Stimulated activated CD4-positive, alpha-beta T cell treated with anti-CD3 and anti-CD28 coated beads, Interleukin-4, amount 100 ng/mL, for 24 hours (primary cell): ENCODE measurements around the gene CACNA1E.

Experiments
- DNase-seq: peaks from one replicate; pipeline ENCODE4 v3.0.0-alpha.2; 2020

The CACNA1E gene

GRCh38 chr1:181714428-181714827 is 231.1 kb downstream of the CACNA1E start:
- no peak for DNase-seq

GRCh38 chr1:181718034-181718433 is 234.7 kb downstream of the CACNA1E start:
- DNase-seq, result no peak

DNA sequence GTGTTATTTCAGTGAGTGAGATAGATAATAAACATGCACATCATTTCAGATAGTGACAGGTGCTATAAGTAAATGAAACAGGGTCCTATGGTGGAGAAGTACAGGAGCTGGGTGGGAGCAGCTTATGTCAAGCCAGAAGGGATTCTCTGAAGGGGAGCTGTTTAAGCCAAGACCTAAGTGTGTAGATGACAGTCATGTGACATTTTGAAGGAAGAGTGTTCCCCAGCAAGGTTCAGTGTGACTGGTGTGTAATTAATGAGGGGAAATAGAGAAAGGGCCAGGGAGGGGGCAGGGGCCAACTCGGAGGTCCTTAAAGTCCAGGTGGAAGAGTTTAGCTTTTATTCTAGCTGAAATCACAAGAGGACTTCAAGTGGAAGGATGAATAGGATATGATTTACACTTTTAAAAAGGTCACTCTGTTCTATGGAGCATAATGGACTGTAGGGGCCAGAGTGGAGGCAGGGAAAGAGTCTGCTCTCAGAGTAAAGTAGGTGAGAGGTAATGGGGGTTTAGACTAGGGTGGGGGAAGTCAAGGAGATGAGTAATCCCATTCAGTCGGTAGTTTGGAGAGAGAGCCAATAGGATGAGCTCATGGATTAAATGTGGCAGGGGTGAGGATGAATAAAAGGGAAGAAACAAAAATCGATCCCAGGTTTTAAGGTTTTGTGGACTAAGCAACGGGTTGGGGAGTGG is 243.1 kb downstream of the CACNA1E start:
- no peak for DNase-seq

DNA sequence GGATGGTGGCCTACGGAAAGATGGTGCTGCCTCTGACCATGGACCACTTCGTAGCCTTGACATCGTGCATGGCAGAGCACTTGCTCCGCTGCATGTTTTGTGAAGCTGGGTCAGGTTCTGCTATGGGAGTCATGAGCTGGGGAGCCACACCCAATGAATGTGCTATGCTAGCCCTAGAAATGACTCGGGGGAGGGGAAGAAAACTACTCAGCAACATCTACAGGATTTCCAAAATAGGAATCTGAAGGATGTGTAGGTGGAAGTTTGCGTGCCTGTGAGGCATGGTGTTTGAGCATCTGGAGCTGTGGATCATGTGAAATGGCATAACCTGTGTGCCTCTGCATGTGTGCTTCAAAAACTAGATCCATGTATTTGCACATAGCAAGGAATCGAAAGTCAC is 247.3 kb downstream of the CACNA1E start:
- no peak for DNase-seq

GRCh38 chr1:181732218-181732990 is 249.1 kb downstream of the CACNA1E start:
- DNase-seq, result no peak

DNA sequence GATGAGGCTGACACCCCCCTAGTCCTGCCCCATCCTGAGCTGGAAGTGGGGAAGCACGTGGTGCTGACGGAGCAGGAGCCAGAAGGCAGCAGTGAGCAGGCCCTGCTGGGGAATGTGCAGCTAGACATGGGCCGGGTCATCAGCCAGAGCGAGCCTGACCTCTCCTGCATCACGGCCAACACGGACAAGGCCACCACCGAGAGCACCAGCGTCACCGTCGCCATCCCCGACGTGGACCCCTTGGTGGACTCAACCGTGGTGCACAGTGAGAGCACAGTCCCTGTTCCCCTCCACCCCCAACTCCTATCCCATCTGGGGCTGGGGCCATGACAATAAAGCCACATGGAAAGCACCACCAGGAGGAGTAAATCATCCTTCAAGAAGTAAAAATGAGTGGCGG is 250.2 kb downstream of the CACNA1E start:
- no peak for DNase-seq

GRCh38 chr1:181737056-181737455 is 253.7 kb downstream of the CACNA1E start:
- DNase-seq, result no peak

GRCh38 chr1:181739214-181739613 is 255.9 kb downstream of the CACNA1E start:
- DNase-seq, result no peak

DNA sequence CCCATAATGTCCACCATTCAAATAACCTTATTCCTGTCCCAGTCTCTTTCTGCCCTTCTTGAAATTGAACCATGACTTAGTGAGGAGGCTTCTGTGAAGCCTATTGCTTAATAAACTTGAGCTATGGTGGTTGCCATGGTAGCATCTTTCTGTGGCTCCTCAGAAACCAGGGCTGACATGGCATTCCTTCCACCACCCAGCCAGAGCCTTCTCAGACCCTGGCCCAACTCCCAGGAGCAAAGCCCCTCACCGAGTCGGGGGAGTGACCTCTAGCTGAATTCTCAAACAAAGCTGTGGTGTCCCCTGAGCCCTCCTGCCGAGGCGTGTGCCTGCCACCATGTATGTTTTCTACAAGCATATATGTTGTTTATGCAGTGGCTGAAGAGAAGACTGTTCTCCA is 259.1 kb downstream of the CACNA1E start:
- no peak for DNase-seq

DNA sequence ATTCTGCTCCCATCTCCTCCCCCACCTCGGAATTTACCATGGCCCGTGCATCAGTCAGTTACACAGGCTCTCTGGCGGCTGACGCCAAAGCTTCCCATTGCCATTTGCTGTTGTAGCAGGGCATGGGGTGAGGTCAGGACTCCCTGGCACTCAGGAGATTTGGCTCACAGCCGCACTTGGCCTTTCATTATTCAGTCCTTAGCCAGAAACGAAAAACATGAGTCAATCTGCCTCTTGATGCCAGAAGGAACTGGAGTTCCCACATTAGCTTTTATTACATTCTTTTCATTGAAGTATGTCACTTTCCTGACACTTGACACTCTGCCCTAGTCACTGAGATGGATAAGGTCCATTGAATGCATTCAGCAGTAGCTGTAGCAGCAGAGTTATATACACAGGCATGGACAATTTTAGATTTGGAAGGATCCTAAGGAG is 260.6 kb downstream of the CACNA1E start:
- no peak for DNase-seq

- DNase-seq, result no peak
Measured at GRCh38 chr1:181746224-181746623, 262.9 kb downstream of the CACNA1E start.

GRCh38 chr1:181748013-181748412 is 264.7 kb downstream of the CACNA1E start:
- DNase-seq, result no peak

- no peak for DNase-seq
Measured at GRCh38 chr1:181754103-181754502, 270.8 kb downstream of the CACNA1E start.

DNA sequence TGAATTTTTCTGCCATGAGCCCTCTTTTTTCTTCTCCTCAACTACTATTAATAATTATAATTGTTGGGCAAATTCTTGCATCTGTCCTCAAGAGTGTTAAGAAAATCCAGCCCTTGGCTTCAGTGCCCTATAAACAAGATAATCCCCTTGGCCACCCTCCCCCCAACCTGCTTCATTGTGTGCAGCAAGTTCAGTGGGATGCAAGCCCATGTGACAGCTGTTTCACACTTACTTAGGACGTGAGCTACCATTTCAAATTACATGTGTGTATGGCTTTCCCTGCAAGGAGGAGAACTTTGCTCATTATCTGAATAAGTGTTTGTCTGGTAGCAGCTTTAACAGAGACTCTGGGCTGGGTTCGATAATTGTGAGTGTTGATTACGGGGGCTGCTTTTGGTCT is 276.2 kb downstream of the CACNA1E start:
- no peak for DNase-seq

DNA sequence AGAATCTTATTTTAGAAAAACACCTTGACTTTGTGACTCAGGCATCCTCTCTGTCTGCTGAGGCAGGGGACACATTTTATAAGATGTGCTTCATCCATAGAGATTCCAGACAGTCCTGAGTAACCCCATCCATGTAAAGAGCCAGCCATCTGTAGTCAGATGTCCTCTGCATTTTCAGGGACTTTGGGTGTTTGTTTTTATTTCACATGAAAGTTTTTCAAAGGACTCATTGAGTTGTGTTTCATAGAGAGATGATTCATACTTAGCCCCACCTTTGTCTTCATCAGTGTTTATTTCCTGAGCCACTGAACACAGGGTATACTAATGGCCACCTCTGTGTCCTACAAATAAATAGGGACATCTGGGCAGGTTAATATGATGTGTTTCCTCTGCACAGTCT is 280.4 kb downstream of the CACNA1E start:
- no peak for DNase-seq

DNA sequence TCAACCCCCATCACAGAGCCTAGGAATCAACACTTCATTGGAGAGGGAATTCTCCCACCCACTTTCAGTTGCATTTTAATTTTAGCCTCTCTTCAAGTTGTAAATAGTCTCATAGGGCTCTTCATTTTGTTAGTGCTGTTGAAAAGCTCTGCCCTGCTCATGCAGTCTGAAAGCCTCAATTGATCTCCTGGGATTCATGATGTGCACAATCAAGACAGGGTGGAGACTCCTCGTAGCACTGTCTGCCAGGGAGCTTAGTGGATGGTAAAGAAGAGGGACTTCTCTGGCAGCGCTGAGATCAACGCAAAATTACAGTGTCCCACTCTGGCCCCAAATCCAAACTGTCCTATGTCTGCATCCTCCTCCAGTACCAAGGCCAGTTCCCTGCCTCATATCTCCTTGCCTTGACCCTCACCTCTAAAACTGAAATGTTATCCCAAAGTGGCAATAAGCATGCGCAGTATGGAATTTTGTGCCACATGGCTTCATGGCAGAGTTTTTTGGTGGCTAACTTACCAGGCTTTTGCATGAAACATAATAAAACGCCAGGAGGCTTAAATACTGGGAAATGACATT is 282.2 kb downstream of the CACNA1E start:
- DNase-seq, result no peak

DNA sequence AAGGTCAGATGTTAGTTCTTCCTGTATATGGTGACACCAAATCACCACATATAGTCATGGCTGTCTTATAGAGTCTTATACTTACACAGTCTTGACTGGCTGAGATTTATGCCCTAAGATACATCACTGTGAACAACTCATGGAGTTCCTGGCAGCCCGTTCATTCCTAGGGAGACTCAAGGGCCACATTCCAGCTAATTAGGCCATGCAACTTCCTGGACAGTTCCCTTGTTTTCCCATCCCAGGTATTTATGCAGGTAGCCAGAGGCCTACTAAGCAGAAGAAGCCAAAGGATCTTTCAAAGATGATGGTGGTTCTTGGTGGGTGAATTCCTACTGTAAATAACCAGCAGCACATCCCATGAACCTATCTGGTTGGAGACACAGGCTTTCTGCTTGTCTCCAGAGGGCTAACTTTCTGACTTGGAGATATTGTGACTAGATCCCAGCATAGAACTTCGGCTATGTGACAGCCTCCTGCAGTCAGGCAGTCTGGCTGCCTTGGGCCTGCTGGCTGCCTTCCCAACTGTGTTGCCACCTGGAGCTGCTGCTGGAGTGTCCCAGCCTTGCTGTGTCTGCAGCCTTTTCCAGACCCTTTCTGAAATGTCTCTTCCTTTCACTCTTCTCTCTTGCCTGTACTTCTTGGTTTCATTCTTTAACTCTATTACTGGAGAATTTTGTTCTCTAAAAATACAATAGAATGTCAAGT is 283.8 kb downstream of the CACNA1E start:
- no peak for DNase-seq

DNA sequence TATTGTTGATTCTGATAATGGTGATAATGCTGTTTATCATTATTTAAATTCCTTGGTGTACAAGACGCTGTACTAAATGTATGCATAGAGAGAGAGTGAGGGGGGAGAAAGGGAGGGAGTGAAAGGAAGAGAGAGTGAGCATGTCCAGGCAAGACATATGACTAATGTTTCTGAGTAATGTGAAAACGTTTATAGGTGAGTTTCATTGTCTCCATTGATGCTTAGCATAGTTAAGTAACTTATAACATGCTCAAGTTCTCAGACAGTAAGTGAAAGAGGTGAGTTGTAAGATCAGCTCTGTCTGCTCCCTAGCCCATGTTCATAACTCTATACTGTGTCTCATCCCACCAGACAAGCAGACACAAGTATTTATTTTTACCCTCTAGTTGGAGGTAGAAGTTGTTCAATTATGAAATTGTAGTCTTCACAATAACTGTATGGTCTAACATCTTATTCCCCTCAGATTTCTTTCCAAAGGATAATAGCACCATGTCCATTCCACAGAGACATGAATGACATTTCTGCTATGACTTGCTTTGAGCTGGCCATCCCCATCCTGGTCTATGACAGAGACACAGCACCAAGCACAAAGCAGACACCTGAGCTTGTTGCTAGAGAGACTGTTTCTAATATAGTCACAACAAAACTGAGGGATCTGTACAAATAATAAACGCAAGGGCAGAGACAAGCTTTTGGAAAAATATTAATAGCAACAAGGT is 285.1 kb downstream of the CACNA1E start:
- no peak for DNase-seq

GRCh38 chr1:181768930-181769280 is 285.6 kb downstream of the CACNA1E start:
- no peak for DNase-seq

DNA sequence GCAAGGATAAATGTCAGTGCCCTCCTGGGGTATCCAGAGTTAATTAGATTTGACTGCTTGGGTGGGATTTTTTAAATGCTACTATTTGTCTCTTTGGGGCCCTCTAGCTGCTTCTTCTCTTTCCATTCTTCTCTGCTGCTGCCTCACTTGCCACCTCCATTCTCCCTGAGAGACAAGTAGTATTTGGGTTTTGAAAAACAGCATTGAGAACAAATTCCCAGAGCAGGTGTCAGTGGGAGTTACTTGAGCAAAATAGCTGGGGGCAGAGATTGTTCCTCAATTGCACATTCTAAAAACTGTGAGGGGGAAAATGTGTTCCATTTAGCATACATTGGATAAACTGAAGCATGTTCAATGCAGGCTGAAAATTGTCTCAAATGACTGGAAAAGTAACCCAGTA is 286.5 kb downstream of the CACNA1E start:
- no peak for DNase-seq

GRCh38 chr1:181772714-181773113 is 289.4 kb downstream of the CACNA1E start:
- no peak for DNase-seq

GRCh38 chr1:181776044-181776443 is 292.7 kb downstream of the CACNA1E start:
- DNase-seq, result no peak

DNA sequence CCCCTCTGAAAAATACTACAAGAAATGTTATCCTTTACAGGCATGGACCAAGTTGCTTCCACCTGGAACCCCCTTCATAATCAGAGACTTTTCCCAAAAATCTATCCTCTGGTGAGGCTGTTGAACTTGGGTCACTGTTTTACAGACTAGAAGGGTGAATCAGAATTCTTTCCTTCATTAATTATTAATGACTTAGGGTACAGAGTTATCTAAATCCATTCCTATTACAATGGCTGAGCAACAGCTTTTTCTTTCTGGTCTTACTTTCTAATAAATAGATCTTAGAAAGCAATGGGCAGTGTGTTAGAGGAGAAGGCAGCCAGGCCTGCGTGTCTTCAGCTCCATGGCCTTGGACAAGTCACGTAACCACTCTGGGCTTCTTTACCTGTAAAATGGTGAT is 294.0 kb downstream of the CACNA1E start:
- DNase-seq, result no peak
